ENCODE measurements around the gene KCTD5. TPM values are rescaled to one million over a fixed set of nuclear protein-coding genes. Genes with fewer than 3 reads are reported as not detected.
A peak's percentile ranks its signal among the peaks of the same experiment; 100 is the strongest.

The KCTD5 gene
- total RNA-seq, 1 donor from 2014 or later = 21.6 TPM

DNA sequence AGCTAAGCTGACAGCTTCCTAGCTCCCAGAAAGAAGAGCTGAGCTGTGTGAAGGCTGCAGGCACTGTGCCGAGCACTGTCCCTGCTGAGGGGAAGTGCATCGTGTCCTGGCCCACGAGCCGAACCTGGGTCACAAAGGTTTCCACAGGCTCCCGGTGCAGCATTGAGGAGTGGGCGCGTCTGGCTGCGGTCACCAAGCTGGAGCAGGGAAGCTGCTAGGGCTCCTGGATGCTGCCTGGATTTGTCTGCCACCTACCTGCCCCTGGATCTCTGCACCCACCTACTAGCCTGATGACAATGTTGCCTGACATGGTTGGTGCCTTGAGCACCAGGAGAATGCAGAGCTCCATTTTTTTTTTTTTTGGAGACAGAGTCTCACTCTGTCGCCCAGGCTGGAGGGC lies 63.6 kb downstream of the KCTD5 start:
- Mint-ChIP-seq H3K36me3 (peaks cover 4% of the 10 kb centered on the region), H3K4me3 (no peak overlapping the region), H3K27me3 (ENCODE audit: insufficient read depth, low read depth) (peaks cover 2% of the 10 kb centered on the region), H3K9me3 (no peaks in the 10 kb centered on the region), H3K4me1 (peaks cover 9% of the 10 kb centered on the region), H3K27ac (no peak overlapping the region)
- DNase-seq (ENCODE audit: low spot score) = no peak
- Histone ChIP-seq H3K4me2 (no peak overlapping the region), H3F3A (ENCODE audit: low read depth) (peaks cover 1% of the 10 kb centered on the region), H3K4me1 (peaks cover 3% of the 10 kb centered on the region), H3K27me3 (no peaks in the 10 kb centered on the region), H3K9ac (peak overlapping the region; percentile 8), H3K27ac (no peak overlapping the region), H3K79me2 (ENCODE audit: low read depth) (peaks cover 13% of the 10 kb centered on the region), H2AFZ (replicated peaks) (no peak overlapping the region), H3K9me3 (ENCODE audit: low read depth) (no peaks in the 10 kb centered on the region), H3K4me3 (no peak overlapping the region), H3K36me3 (no peaks in the 10 kb centered on the region), H4K20me1 (ENCODE audit: low read depth) (no peaks in the 10 kb centered on the region)
- TF ChIP-seq, protein P1, sequence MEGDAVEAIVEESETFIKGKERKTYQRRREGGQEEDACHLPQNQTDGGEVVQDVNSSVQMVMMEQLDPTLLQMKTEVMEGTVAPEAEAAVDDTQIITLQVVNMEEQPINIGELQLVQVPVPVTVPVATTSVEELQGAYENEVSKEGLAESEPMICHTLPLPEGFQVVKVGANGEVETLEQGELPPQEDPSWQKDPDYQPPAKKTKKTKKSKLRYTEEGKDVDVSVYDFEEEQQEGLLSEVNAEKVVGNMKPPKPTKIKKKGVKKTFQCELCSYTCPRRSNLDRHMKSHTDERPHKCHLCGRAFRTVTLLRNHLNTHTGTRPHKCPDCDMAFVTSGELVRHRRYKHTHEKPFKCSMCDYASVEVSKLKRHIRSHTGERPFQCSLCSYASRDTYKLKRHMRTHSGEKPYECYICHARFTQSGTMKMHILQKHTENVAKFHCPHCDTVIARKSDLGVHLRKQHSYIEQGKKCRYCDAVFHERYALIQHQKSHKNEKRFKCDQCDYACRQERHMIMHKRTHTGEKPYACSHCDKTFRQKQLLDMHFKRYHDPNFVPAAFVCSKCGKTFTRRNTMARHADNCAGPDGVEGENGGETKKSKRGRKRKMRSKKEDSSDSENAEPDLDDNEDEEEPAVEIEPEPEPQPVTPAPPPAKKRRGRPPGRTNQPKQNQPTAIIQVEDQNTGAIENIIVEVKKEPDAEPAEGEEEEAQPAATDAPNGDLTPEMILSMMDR (IDR thresholded peaks at IDR 0.05) = no peak

DNA sequence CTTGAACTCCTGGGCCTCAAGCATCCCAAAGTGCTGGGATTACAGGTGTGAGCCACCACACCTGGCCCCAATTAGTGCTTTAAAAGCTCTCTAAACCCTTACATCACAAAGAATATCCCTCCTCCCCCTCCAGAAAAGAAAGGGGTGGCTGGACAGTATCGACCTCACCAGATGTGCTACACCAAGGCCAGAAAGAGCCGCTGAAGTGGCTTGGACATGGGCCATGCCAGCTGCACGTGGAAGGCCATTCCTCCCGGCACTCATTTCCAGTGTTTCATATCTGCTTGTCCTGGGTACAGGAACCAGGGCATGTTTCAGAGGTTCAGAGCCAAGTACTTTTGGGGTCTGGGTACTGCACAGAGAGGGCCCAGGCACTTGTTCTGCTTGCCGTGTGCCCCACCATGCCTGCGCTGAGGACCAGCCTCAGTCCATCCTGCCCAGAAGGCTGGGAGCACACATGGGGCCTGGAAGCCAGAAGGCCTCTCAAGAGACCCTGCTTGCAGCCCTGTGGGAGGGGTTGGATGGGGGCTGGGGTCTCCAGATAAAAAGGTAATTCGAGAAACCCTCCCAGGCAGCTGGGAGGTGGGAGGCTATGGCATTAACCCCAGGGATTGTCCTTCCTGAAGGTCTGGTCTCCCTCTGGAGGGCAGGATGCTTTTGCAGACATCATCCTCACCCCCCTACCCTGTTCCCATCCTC lies 66.6 kb downstream of the KCTD5 start:
- Mint-ChIP-seq H3K9me3 (no peaks in the 10 kb centered on the region), H3K27ac (no peak overlapping the region), H3K27me3 (ENCODE audit: insufficient read depth, low read depth) (peaks cover 12% of the 10 kb centered on the region), H3K36me3 (peaks cover 7% of the 10 kb centered on the region), H3K4me1 (peaks cover 20% of the 10 kb centered on the region), H3K4me3 (no peak overlapping the region)
- no peak overlapping the region for H3K27ac ChIP-seq
- H3K27me3 ChIP-seq = no peaks in the 10 kb centered on the region
- no peak overlapping the region for H2AFZ ChIP-seq (replicated peaks)
- DNase-seq (ENCODE audit: low spot score) = no peak
- H3K4me1 ChIP-seq = peaks cover 10% of the 10 kb centered on the region
- H3K79me2 ChIP-seq (ENCODE audit: low read depth) = peaks cover 32% of the 10 kb centered on the region
- H4K20me1 ChIP-seq (ENCODE audit: low read depth) = peaks cover 11% of the 10 kb centered on the region
- H3K9ac ChIP-seq = no peak overlapping the region
- no peak for TF ChIP-seq EZH2 (IDR thresholded peaks at IDR 0.05)
- TF ChIP-seq, protein P1 (IDR thresholded peaks at IDR 0.05) = no peak
- TF ChIP-seq EZH2phosphoT487 (IDR thresholded peaks at IDR 0.05) = no peak
- H3K4me2 ChIP-seq = no peak overlapping the region
- no peak overlapping the region for H3K4me3 ChIP-seq
- H3F3A ChIP-seq (ENCODE audit: low read depth) = peaks cover 24% of the 10 kb centered on the region
- no peaks in the 10 kb centered on the region for H3K36me3 ChIP-seq
- H3K9me3 ChIP-seq (ENCODE audit: low read depth) = no peaks in the 10 kb centered on the region

DNA sequence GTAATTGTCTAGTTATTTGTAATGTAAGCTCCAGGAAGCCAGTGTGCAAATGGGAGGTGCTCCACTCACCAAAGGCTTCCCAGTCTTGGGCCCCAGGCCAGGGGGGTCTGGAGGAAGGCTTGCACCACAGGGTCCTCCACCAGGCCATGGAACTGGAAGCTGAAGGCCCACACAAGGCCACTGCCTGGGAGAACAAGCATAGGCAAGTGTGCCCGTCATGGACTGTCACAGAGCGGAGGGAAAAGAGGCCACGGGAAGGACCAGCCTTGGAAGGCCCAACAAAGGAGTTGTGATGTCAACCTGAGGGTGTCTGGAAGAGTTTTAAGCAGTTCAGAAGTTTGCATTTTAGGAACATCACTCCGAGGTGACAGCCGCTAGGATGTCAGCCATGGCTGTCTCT lies 67.2 kb downstream of the KCTD5 start:
- no peaks in the 10 kb centered on the region for H3K27me3 ChIP-seq
- Mint-ChIP-seq H3K4me1 (peaks cover 24% of the 10 kb centered on the region), H3K4me3 (no peak overlapping the region)

More for the DNA sequence above, 67.2 kb downstream of the KCTD5 start:
- Histone ChIP-seq H3K36me3 (no peaks in the 10 kb centered on the region), H3K79me2 (ENCODE audit: low read depth) (peaks cover 37% of the 10 kb centered on the region), H3K9ac (no peak overlapping the region), H2AFZ (replicated peaks) (no peak overlapping the region), H3K4me3 (no peak overlapping the region), H3F3A (ENCODE audit: low read depth) (peaks cover 24% of the 10 kb centered on the region), H4K20me1 (ENCODE audit: low read depth) (peaks cover 16% of the 10 kb centered on the region), H3K9me3 (ENCODE audit: low read depth) (no peaks in the 10 kb centered on the region), H3K27ac (no peak overlapping the region), H3K4me2 (no peak overlapping the region), H3K4me1 (peaks cover 15% of the 10 kb centered on the region)
- Mint-ChIP-seq H3K27ac (no peak overlapping the region), H3K27me3 (ENCODE audit: insufficient read depth, low read depth) (peaks cover 13% of the 10 kb centered on the region), H3K9me3 (no peaks in the 10 kb centered on the region), H3K36me3 (peaks cover 10% of the 10 kb centered on the region)
- TF ChIP-seq, protein P1 (IDR thresholded peaks at IDR 0.05) = no peak
- TF ChIP-seq EZH2 (IDR thresholded peaks at IDR 0.05) = no peak
- no peak for TF ChIP-seq EZH2phosphoT487 (IDR thresholded peaks at IDR 0.05)
- no peak for DNase-seq (ENCODE audit: low spot score)

All from neural progenitor cell (in vitro differentiated cells).